Keratinocyte (primary cell): ENCODE measurements around the gene ALB. TPM values are rescaled to one million over a fixed set of nuclear protein-coding genes. Genes with fewer than 3 reads are reported as not detected.

Source experiments
- DNase-seq: peaks from one replicate; pipeline ENCODE4 v3.0.0-alpha.2; 2011; ENCODE audit warnings: low read depth, missing footprints, low spot score
- FAIRE-seq: peaks from 2 replicates; lab custom pipeline; 2011; peaks lifted over from hg19 to GRCh38; lab: Jason Lieb, UNC
- H2AFZ ChIP-seq: 2 replicates; pipeline ENCODE4 v1.6.0; 2012; ENCODE audit warnings: low read length, control low read depth, inconsistent platforms; ENCODE audit not compliant: control insufficient read depth
- H3K27ac ChIP-seq: 2 replicates; pipeline ENCODE4 v1.5.1; 2011; ENCODE audit warnings: low read length; ENCODE audit not compliant: control insufficient read depth, insufficient read depth
- H3K27me3 ChIP-seq: 3 replicates; pipeline ENCODE4 v1.6.0; 2011; ENCODE audit warnings: low read length; ENCODE audit not compliant: control insufficient read depth, insufficient read depth; ENCODE audit errors: extremely low read depth
- H3K36me3 ChIP-seq, 2 experiments: 2 replicates in 1 of 2; 3 replicates in 1 of 2; pipeline ENCODE4 v1.5.1; 2011; ENCODE audit warnings: low read length in 2 of 2, mild to moderate bottlenecking in 1 of 2; ENCODE audit not compliant: control insufficient read depth in 2 of 2, insufficient read depth in 2 of 2; ENCODE audit errors: extremely low read depth in 1 of 2
- H3K4me1 ChIP-seq: 3 replicates; pipeline ENCODE4 v1.5.1; 2011; ENCODE audit warnings: low read length; ENCODE audit not compliant: control insufficient read depth, insufficient read depth; ENCODE audit errors: extremely low read depth
- H3K4me2 ChIP-seq: 3 replicates; pipeline ENCODE4 v1.6.0; 2011; ENCODE audit warnings: low read depth, low read length; ENCODE audit not compliant: control insufficient read depth, insufficient read depth; ENCODE audit errors: extremely low read depth
- H3K4me3 ChIP-seq, 3 experiments: fragments of 200-600 bp in 1 of 3; sonication (generic) in 1 of 3; 2 replicates in 2 of 3; 3 replicates in 1 of 3; pipeline ENCODE4 v1.5.1; 2011 to 2016; ENCODE audit warnings: low read length in 3 of 3, mild to moderate bottlenecking in 3 of 3, control low read depth in 2 of 3, inconsistent platforms in 1 of 3, low read depth in 1 of 3, mixed read lengths in 1 of 3, mixed run types in 1 of 3, moderate library complexity in 1 of 3; ENCODE audit not compliant: control insufficient read depth in 2 of 3, insufficient read depth in 2 of 3; ENCODE audit errors: extremely low read depth in 1 of 3
- H3K79me2 ChIP-seq: 2 replicates; pipeline ENCODE4 v1.6.0; 2012; ENCODE audit warnings: low read length; ENCODE audit not compliant: control insufficient read depth, insufficient read depth
- H3K9ac ChIP-seq: 3 replicates; pipeline ENCODE4 v1.6.0; 2011; ENCODE audit warnings: low read length; ENCODE audit not compliant: control insufficient read depth, insufficient read depth; ENCODE audit errors: extremely low read depth
- H3K9me1 ChIP-seq: 3 replicates; pipeline ENCODE4 v1.6.0; 2011; ENCODE audit warnings: low read length; ENCODE audit not compliant: control insufficient read depth, insufficient read depth; ENCODE audit errors: extremely low read depth
- H3K9me3 ChIP-seq: 2 replicates; pipeline ENCODE4 v1.5.1; 2012; ENCODE audit warnings: low read depth, low read length; ENCODE audit not compliant: control insufficient read depth
- H4K20me1 ChIP-seq: 3 replicates; pipeline ENCODE4 v1.6.0; 2011; ENCODE audit warnings: low read length; ENCODE audit not compliant: control insufficient read depth, insufficient read depth; ENCODE audit errors: extremely low read depth
- EZH2 ChIP-seq: IDR thresholded peaks from one replicate; pipeline ENCODE4 v1.6.1; 2012; ENCODE audit warnings: inconsistent platforms, mild to moderate bottlenecking, low read length, moderate library complexity
- dilution Hi-C: fragments of 300-500 bp; cut with MboI; formaldehyde crosslinking; loops from one replicate; pipeline ENCODE4 v1.7.0; 2020; ENCODE audit warnings: low sequenced_read_pairs; ENCODE audit not compliant: extremely low pct_ligation_motif_present
- polyA plus RNA-seq, 5 experiments: library from polyadenylated mRNA; depleted of rRNA in 3 of 5; stranded (reverse) in 3 of 5; stranded (forward) in 1 of 5; unstranded in 1 of 5; fragments of >200 nt; gene quantifications; 1 replicate in 1 of 5; 2 replicates in 3 of 5; 3 replicates in 1 of 5; pipeline versions ENCODE4 v1.2.1 to v1.2.3, GENCODE V29; 2011 to 2012; ENCODE audit warnings: missing spikeins in 2 of 5, low read depth in 1 of 5, low replicate concordance in 1 of 5
- TF ChIP-seq, protein P1 (sequence below), 3 experiments: IDR thresholded peaks in 1 of 3; conservative IDR thresholded peaks in 1 of 3; optimal IDR thresholded peaks in 1 of 3; 2 replicates in 2 of 3; 3 replicates in 1 of 3; pipeline versions ENCODE3 to v1.5.1; 2011; ENCODE audit warnings: low read length in 3 of 3, mild to moderate bottlenecking in 3 of 3, moderate library complexity in 2 of 3, control low read depth in 1 of 3, inconsistent platforms in 1 of 3; ENCODE audit not compliant: insufficient read depth in 2 of 3; ENCODE audit errors: extremely low read depth in 1 of 3

Gene ALB
- polyA plus RNA-seq, 1 donor (not counting 4 experiments of a cell fraction or from before 2014, with no cell fraction given), result not detected

DNA sequence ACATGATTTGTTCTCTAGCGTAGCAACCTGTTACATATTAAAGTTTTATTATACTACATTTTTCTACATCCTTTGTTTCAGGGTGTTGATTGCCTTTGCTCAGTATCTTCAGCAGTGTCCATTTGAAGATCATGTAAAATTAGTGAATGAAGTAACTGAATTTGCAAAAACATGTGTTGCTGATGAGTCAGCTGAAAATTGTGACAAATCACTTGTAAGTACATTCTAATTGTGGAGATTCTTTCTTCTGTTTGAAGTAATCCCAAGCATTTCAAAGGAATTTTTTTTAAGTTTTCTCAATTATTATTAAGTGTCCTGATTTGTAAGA lies 2.4 kb downstream of the ALB start:
- Histone ChIP-seq H3K4me3 (no peak overlapping the region), H3K4me1 (no peaks in the 10 kb centered on the region), H3K9me1 (no peaks in the 10 kb centered on the region), H3K36me3 (no peaks in the 10 kb centered on the region), H2AFZ (no peak overlapping the region), H3K79me2 (no peaks in the 10 kb centered on the region), H3K27ac (no peak overlapping the region), H3K9me3 (no peaks in the 10 kb centered on the region), H4K20me1 (no peaks in the 10 kb centered on the region), H3K9ac (no peak overlapping the region), H3K27me3 (no peaks in the 10 kb centered on the region), H3K4me2 (no peak overlapping the region)
- no peak for TF ChIP-seq EZH2
- TF ChIP-seq, protein P1, sequence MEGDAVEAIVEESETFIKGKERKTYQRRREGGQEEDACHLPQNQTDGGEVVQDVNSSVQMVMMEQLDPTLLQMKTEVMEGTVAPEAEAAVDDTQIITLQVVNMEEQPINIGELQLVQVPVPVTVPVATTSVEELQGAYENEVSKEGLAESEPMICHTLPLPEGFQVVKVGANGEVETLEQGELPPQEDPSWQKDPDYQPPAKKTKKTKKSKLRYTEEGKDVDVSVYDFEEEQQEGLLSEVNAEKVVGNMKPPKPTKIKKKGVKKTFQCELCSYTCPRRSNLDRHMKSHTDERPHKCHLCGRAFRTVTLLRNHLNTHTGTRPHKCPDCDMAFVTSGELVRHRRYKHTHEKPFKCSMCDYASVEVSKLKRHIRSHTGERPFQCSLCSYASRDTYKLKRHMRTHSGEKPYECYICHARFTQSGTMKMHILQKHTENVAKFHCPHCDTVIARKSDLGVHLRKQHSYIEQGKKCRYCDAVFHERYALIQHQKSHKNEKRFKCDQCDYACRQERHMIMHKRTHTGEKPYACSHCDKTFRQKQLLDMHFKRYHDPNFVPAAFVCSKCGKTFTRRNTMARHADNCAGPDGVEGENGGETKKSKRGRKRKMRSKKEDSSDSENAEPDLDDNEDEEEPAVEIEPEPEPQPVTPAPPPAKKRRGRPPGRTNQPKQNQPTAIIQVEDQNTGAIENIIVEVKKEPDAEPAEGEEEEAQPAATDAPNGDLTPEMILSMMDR (optimal IDR thresholded peaks at IDR 0.05 in 1 of 3, IDR thresholded peaks at IDR 0.05 in 1 of 3, conservative IDR thresholded peaks at IDR 0.05 in 1 of 3; ENCODE audit: extremely low read depth in 1 of 3, insufficient read depth in 2 of 3, low read length in 3 of 3), result no peak
- DNase-seq, result no peak
- dilution Hi-C loops, result no loop called here
- no peak for FAIRE-seq

DNA sequence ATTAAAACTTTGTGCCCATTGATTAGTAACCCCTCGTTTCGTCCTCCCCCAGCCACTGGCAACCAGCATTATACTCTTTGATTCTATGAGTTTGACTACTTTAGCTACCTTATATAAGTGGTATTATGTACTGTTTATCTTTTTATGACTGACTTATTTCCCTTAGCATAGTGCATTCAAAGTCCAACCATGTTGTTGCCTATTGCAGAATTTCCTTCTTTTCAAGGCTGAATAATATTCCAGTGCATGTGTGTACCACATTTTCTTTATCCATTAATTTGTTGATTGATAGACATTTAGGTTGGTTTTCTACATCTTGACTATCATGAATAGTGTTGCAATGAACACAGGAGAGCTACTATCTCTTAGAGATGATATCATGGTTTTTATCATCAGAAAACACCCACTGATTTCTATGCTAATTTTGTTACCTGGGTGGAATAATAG lies 3.2 kb downstream of the ALB start:
- Histone ChIP-seq H3K27ac (no peak overlapping the region), H3K4me2 (no peak overlapping the region), H3K4me3 (no peak overlapping the region), H2AFZ (no peak overlapping the region), H4K20me1 (no peaks in the 10 kb centered on the region), H3K36me3 (no peaks in the 10 kb centered on the region), H3K9me3 (no peaks in the 10 kb centered on the region), H3K9ac (no peak overlapping the region), H3K4me1 (no peaks in the 10 kb centered on the region), H3K79me2 (no peaks in the 10 kb centered on the region), H3K9me1 (no peaks in the 10 kb centered on the region), H3K27me3 (no peaks in the 10 kb centered on the region)
- DNase-seq (no peak), FAIRE-seq (no peak)
- dilution Hi-C loops, result no loop called here
- TF ChIP-seq, protein P1 (optimal IDR thresholded peaks at IDR 0.05 in 1 of 3, IDR thresholded peaks at IDR 0.05 in 1 of 3, conservative IDR thresholded peaks at IDR 0.05 in 1 of 3; ENCODE audit: extremely low read depth in 1 of 3, insufficient read depth in 2 of 3, low read length in 3 of 3), result no peak
- TF ChIP-seq EZH2, result no peak
